ENCODE results near the gene PTN.

The PTN gene

GRCh38 chr7:137313201-137313600 lies 30.3 kb downstream of the PTN start:
- TF ChIP-seq CTCF (conservative IDR thresholded peaks at IDR 0.05; ENCODE audit: low read length) (no peak), EZH2phosphoT487 (IDR thresholded peaks at IDR 0.05; ENCODE audit: borderline replicate concordance) (no peak)
- no peaks in the 10 kb centered on the region for H3K27me3 ChIP-seq (ENCODE audit: insufficient read depth, low read length, poor library complexity, severe bottlenecking)
- H3K4me3 ChIP-seq (ENCODE audit: low read length, poor library complexity, severe bottlenecking) = no peak overlapping the region
- H3K4me1 ChIP-seq (ENCODE audit: insufficient read depth, low read length, poor library complexity, severe bottlenecking) = no peaks in the 10 kb centered on the region
- no peaks in the 10 kb centered on the region for H3F3A ChIP-seq (ENCODE audit: low read depth)
- no peaks in the 10 kb centered on the region for H3K9me2 ChIP-seq (replicated peaks; ENCODE audit: low read depth, low read length)
- H3K36me3 ChIP-seq (ENCODE audit: insufficient read depth, low read length) = no peaks in the 10 kb centered on the region
- H3K9me3 ChIP-seq (ENCODE audit: insufficient read depth, low read depth, low read length) = no peaks in the 10 kb centered on the region; the same call in 1 of the 2 replicates
- H3K79me2 ChIP-seq (ENCODE audit: insufficient read depth, low read length) = no peaks in the 10 kb centered on the region
- H4K20me1 ChIP-seq (ENCODE audit: insufficient read depth, low read length, poor library complexity, severe bottlenecking) = no peaks in the 10 kb centered on the region
- H3K9ac ChIP-seq (ENCODE audit: low read depth, low read length, poor library complexity, severe bottlenecking) = no peak overlapping the region
- no peak overlapping the region for H3K4me2 ChIP-seq (ENCODE audit: low read depth, low read length, poor library complexity, severe bottlenecking)
- H2AFZ ChIP-seq (ENCODE audit: low read length) = no peak overlapping the region

GRCh38 chr7:137306748-137307147 lies 36.8 kb downstream of the PTN start:
- TF ChIP-seq EZH2phosphoT487 (IDR thresholded peaks at IDR 0.05; ENCODE audit: borderline replicate concordance) (no peak), CTCF (conservative IDR thresholded peaks at IDR 0.05; ENCODE audit: low read length) (no peak)
- Histone ChIP-seq H2AFZ (ENCODE audit: low read length) (no peak overlapping the region), H3K36me3 (ENCODE audit: insufficient read depth, low read length) (no peaks in the 10 kb centered on the region), H3K9ac (ENCODE audit: low read depth, low read length, poor library complexity, severe bottlenecking) (no peak overlapping the region), H3F3A (ENCODE audit: low read depth) (no peaks in the 10 kb centered on the region), H3K9me3 (ENCODE audit: insufficient read depth, low read depth, low read length) (no peaks in the 10 kb centered on the region), H3K4me1 (ENCODE audit: insufficient read depth, low read length, poor library complexity, severe bottlenecking) (no peaks in the 10 kb centered on the region), H3K27me3 (ENCODE audit: insufficient read depth, low read length, poor library complexity, severe bottlenecking) (no peaks in the 10 kb centered on the region), H3K4me3 (ENCODE audit: low read length, poor library complexity, severe bottlenecking) (no peak overlapping the region), H3K4me2 (ENCODE audit: low read depth, low read length, poor library complexity, severe bottlenecking) (no peak overlapping the region), H3K79me2 (ENCODE audit: insufficient read depth, low read length) (no peaks in the 10 kb centered on the region), H3K9me2 (replicated peaks; ENCODE audit: low read depth, low read length) (no peaks in the 10 kb centered on the region), H4K20me1 (ENCODE audit: insufficient read depth, low read length, poor library complexity, severe bottlenecking) (no peaks in the 10 kb centered on the region)

- H3K4me2 ChIP-seq (ENCODE audit: low read depth, low read length, poor library complexity, severe bottlenecking) = no peak overlapping the region
- TF ChIP-seq EZH2phosphoT487 (IDR thresholded peaks at IDR 0.05; ENCODE audit: borderline replicate concordance) (no peak), CTCF (conservative IDR thresholded peaks at IDR 0.05; ENCODE audit: low read length) (no peak)
- H3K79me2 ChIP-seq (ENCODE audit: insufficient read depth, low read length) = no peaks in the 10 kb centered on the region
- H3K9me3 ChIP-seq (ENCODE audit: insufficient read depth, low read depth, low read length) = no peaks in the 10 kb centered on the region
- H3K27me3 ChIP-seq (ENCODE audit: insufficient read depth, low read length, poor library complexity, severe bottlenecking) = no peaks in the 10 kb centered on the region
- no peaks in the 10 kb centered on the region for H4K20me1 ChIP-seq (ENCODE audit: insufficient read depth, low read length, poor library complexity, severe bottlenecking)
- H3K9me2 ChIP-seq (replicated peaks; ENCODE audit: low read depth, low read length) = no peaks in the 10 kb centered on the region
- H3K4me1 ChIP-seq (ENCODE audit: insufficient read depth, low read length, poor library complexity, severe bottlenecking) = no peaks in the 10 kb centered on the region
- H3K4me3 ChIP-seq (ENCODE audit: low read length, poor library complexity, severe bottlenecking) = no peak overlapping the region
- no peak overlapping the region for H2AFZ ChIP-seq (ENCODE audit: low read length)
- H3K9ac ChIP-seq (ENCODE audit: low read depth, low read length, poor library complexity, severe bottlenecking) = no peak overlapping the region
- H3F3A ChIP-seq (ENCODE audit: low read depth) = no peaks in the 10 kb centered on the region
- H3K36me3 ChIP-seq (ENCODE audit: insufficient read depth, low read length) = no peaks in the 10 kb centered on the region
These were observed 37.5 kb downstream of the PTN start for GRCh38 chr7:137305901-137306621.
